Lower leg skin (tissue), 4 donors: ENCODE data around the gene CD53. TPM values are rescaled to one million over a fixed set of nuclear protein-coding genes. Genes with fewer than 3 reads are reported as not detected.

Experiments
- DNase-seq, 2 donors: peaks; one replicate each; pipeline ENCODE4 v3.0.0-alpha.2; 2019; ENCODE audit warnings: low spot score in 2 of 2
- H3K4me3 ChIP-seq: fragments of 200-600 bp; sonication (generic); 2 replicates; pipeline ENCODE4 v1.5.1; 2017; ENCODE audit warnings: mild to moderate bottlenecking, low read depth; ENCODE audit not compliant: poor library complexity, severe bottlenecking
- CTCF ChIP-seq, 3 donors: fragments of 450-650 bp; IDR thresholded peaks; one replicate each; pipeline ENCODE4 v1.5.1; 2016; ENCODE audit warnings: antibody characterized with exemption in 3 of 3, mild to moderate bottlenecking in 3 of 3, moderate library complexity in 2 of 3
- POLR2A ChIP-seq, 2 donors: fragments of 450-650 bp; IDR thresholded peaks; one replicate each; pipeline ENCODE4 v1.6.1; 2016 to 2017; ENCODE audit warnings: antibody characterized with exemption in 2 of 2, mild to moderate bottlenecking in 1 of 2, moderate library complexity in 1 of 2
- WGBS, 2 donors: methylation state at CpG; one replicate each; pipeline ENCODE4 v1.1.5; 2018; 5-methylcytosine and 5-hydroxymethylcytosine counted together
- intact Hi-C: fragments of 100-400 bp; cut with DNase I; formaldehyde crosslinking; loops from one replicate; pipeline ENCODE4 v1.15.0; 2023; ENCODE audit warnings: low total_unique reads
- total RNA-seq, 4 donors: library from RNA; depleted of rRNA; stranded (reverse); fragments of >200 nt; gene quantifications; one replicate each; pipeline ENCODE4 v1.1.0, GENCODE V29; 2016

CD53 gene
- total RNA-seq, 4 donors from 2014 or later, result 4.7 to 12.7 (median 8.8) TPM

GRCh38 chr1:110850627-110851026 is 22.3 kb upstream of the CD53 start:
- no peak for DNase-seq
- H3K4me3 ChIP-seq, result no peak overlapping the region
- WGBS, 2 donors, result 67 to 69% methylated on average over 1 of the region's 1 CpG
- intact Hi-C loops, result no loop called here
- TF ChIP-seq POLR2A (IDR thresholded peaks at IDR 0.05) (no peak), CTCF (IDR thresholded peaks at IDR 0.05) (no peak)

GRCh38 chr1:110853135-110853534 is 19.8 kb upstream of the CD53 start:
- DNase-seq, result no peak
- intact Hi-C loops, result no loop called here
- no peak for TF ChIP-seq CTCF (IDR thresholded peaks at IDR 0.05)
- TF ChIP-seq POLR2A (IDR thresholded peaks at IDR 0.05), result no peak
- WGBS, 2 donors, result 62 to 74% methylated on average over 3 of the region's 3 CpGs
- H3K4me3 ChIP-seq, result no peak overlapping the region

- DNase-seq, result no peak
- no peak overlapping the region for H3K4me3 ChIP-seq
- TF ChIP-seq CTCF (IDR thresholded peaks at IDR 0.05) (no peak), POLR2A (IDR thresholded peaks at IDR 0.05) (no peak)
- intact Hi-C loops, result no loop called here
- WGBS, 2 donors, result 77 to 82% methylated on average over 2 of the region's 2 CpGs
Measured at GRCh38 chr1:110856410-110856809, 16.5 kb upstream of the CD53 start.

GRCh38 chr1:110857964-110858948 is 14.7 kb upstream of the CD53 start:
- no peak for TF ChIP-seq CTCF (IDR thresholded peaks at IDR 0.05)
- TF ChIP-seq POLR2A (IDR thresholded peaks at IDR 0.05), result no peak
- no peak for DNase-seq
- 65 to 69% methylated on average over 7 of the region's 7 CpGs for WGBS, 2 donors
- no peak overlapping the region for H3K4me3 ChIP-seq
- intact Hi-C loops, result no loop called here

- 67 to 68% methylated on average over 2 of the region's 2 CpGs for WGBS, 2 donors
- TF ChIP-seq POLR2A (IDR thresholded peaks at IDR 0.05), result no peak
- TF ChIP-seq CTCF (IDR thresholded peaks at IDR 0.05), result no peak
- H3K4me3 ChIP-seq, result no peak overlapping the region
- DNase-seq, result no peak
- intact Hi-C loops, result no loop called here
Measured at GRCh38 chr1:110859062-110859461, 13.9 kb upstream of the CD53 start.
